Mesendoderm (in vitro differentiated cells): ENCODE data around the gene IGFBP2.

Experiments used
- DNase-seq: peaks from one replicate; pipeline ENCODE4 v3.0.0; 2013
- H2AK5ac ChIP-seq: 2 replicates; pipeline ENCODE4 v1.6.1; 2013; ENCODE audit warnings: low read length, inconsistent platforms
- H2BK120ac ChIP-seq: 2 replicates; pipeline ENCODE4 v1.6.1; 2013; ENCODE audit warnings: low read depth, mild to moderate bottlenecking, low read length, moderate library complexity, mixed read lengths
- H2BK15ac ChIP-seq: replicated peaks from 2 replicates; pipeline ENCODE4 v1.6.1; 2013; ENCODE audit warnings: low read depth, mild to moderate bottlenecking, moderate library complexity
- H2BK5ac ChIP-seq: 2 replicates; pipeline ENCODE4 v1.6.1; 2013; ENCODE audit warnings: low read length, inconsistent platforms
- H3K18ac ChIP-seq: 2 replicates; pipeline ENCODE4 v1.6.1; 2013; ENCODE audit warnings: mild to moderate bottlenecking, low read length, mixed read lengths
- H3K23ac ChIP-seq: one replicate; pipeline ENCODE4 v1.6.1; 2013; ENCODE audit warnings: low read length
- H3K27ac ChIP-seq: 2 replicates; pipeline ENCODE4 v1.5.1; 2013; ENCODE audit warnings: low read depth, mild to moderate bottlenecking, inconsistent platforms, low read length, moderate library complexity
- H3K27me3 ChIP-seq: 2 replicates; pipeline ENCODE4 v1.6.1; 2013; ENCODE audit warnings: low read length, control low read depth, mild to moderate bottlenecking, inconsistent platforms; ENCODE audit not compliant: insufficient read depth, poor library complexity
- H3K36me3 ChIP-seq: 2 replicates; pipeline ENCODE4 v1.6.1; 2013; ENCODE audit warnings: low read length, inconsistent platforms; ENCODE audit not compliant: control insufficient read depth, insufficient read depth
- H3K4ac ChIP-seq: one replicate; pipeline ENCODE4 v1.6.1; 2013; ENCODE audit warnings: low read depth, mild to moderate bottlenecking, low read length, moderate library complexity
- H3K4me1 ChIP-seq: 2 replicates; pipeline ENCODE4 v1.6.1; 2013; ENCODE audit warnings: low read depth, low read length, inconsistent platforms; ENCODE audit not compliant: control insufficient read depth
- H3K4me2 ChIP-seq: 2 replicates; pipeline ENCODE4 v1.6.1; 2013; ENCODE audit warnings: low read length
- H3K4me3 ChIP-seq: 2 replicates; pipeline ENCODE4 v1.5.1; 2013; ENCODE audit warnings: mild to moderate bottlenecking, low read length
- H3K56ac ChIP-seq: one replicate; pipeline ENCODE4 v1.6.1; 2013; ENCODE audit warnings: low read length
- H3K79me1 ChIP-seq: 2 replicates; pipeline ENCODE4 v1.6.1; 2013; ENCODE audit warnings: low read length, inconsistent platforms
- H3K79me2 ChIP-seq: 2 replicates; pipeline ENCODE4 v1.6.1; 2013; ENCODE audit warnings: mild to moderate bottlenecking, low read length; ENCODE audit not compliant: control insufficient read depth, insufficient read depth
- H3K9ac ChIP-seq: 2 replicates; pipeline ENCODE4 v1.6.1; 2013; ENCODE audit warnings: low read length, inconsistent platforms
- H4K5ac ChIP-seq: one replicate; pipeline ENCODE4 v1.6.1; 2013; ENCODE audit warnings: low read length
- H4K8ac ChIP-seq: one replicate; pipeline ENCODE4 v1.6.1; 2013; ENCODE audit warnings: low read depth, mild to moderate bottlenecking, control low read depth, low read length, moderate library complexity
- WGBS: extraction: QIAGEN DNeasy Blood & Tissue Kit; methylation state at CpG from one replicate; pipeline ENCODE4 v1.1.7; 2013; ENCODE audit warnings: low lambda C conversion rate, missing lambda C conversion rate; ENCODE audit not compliant: insufficient coverage; ENCODE audit errors: extremely low coverage; 5-methylcytosine and 5-hydroxymethylcytosine counted together

The IGFBP2 gene

GRCh38 chr2:216606551-216607276 lies 26.5 kb upstream of the IGFBP2 start:
- Histone ChIP-seq H3K9ac (no peak overlapping the region), H3K56ac (peak overlapping the region; percentile 52), H3K36me3 (no peaks in the 10 kb centered on the region), H3K4ac (no peak overlapping the region), H3K4me1 (peaks cover 2% of the 10 kb centered on the region), H3K27ac (no peak overlapping the region), H3K79me2 (no peaks in the 10 kb centered on the region), H3K27me3 (no peaks in the 10 kb centered on the region), H4K5ac (no peak overlapping the region), H2BK5ac (peak overlapping the region; percentile 14), H3K23ac (no peak overlapping the region), H3K4me3 (no peak overlapping the region), H3K18ac (no peak overlapping the region), H3K4me2 (peak overlapping the region; percentile 17), H2BK15ac (no peak overlapping the region), H2AK5ac (no peak overlapping the region), H3K79me1 (no peaks in the 10 kb centered on the region), H2BK120ac (no peak overlapping the region), H4K8ac (no peak overlapping the region)
- no CpG with 5 or more reads among the region's 20 CpGs for WGBS
- DNase-seq: peak; percentile 69

- Histone ChIP-seq H3K4me2 (no peak overlapping the region), H3K18ac (no peak overlapping the region), H3K27ac (no peak overlapping the region), H3K23ac (no peak overlapping the region), H2BK5ac (peak overlapping the region; percentile 14), H3K36me3 (no peaks in the 10 kb centered on the region), H3K4ac (no peak overlapping the region), H2BK15ac (no peak overlapping the region), H2AK5ac (no peak overlapping the region), H4K8ac (no peak overlapping the region), H3K79me1 (no peaks in the 10 kb centered on the region), H3K9ac (no peak overlapping the region), H2BK120ac (no peak overlapping the region), H3K79me2 (no peaks in the 10 kb centered on the region), H3K4me1 (peaks cover 2% of the 10 kb centered on the region), H3K27me3 (no peaks in the 10 kb centered on the region), H4K5ac (no peak overlapping the region), H3K4me3 (no peak overlapping the region), H3K56ac (peak overlapping the region; percentile 3)
- WGBS: no CpG with 5 or more reads among the region's 10 CpGs
- no peak for DNase-seq
Measured at GRCh38 chr2:216607277-216607560, 26.0 kb upstream of the IGFBP2 start.

DNA sequence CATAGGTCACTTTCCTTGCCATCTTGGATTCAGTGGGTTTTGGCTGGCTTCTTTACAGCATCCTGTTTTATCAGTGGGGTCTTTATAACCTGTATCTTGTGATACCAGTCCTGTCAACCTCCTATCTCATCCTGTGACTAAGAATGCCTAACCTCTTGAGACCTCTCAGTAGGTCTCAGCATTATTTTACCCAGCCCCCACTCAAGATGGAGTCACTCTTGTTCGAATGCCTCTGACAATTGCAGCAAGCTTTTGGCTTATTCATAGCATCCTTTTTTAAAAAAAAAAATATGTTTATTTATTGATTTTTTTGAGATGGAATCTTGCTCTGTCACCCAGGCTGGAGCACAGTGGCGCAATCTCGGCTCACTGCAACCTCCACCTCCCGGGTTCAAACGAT lies 24.7 kb upstream of the IGFBP2 start:
- Histone ChIP-seq H3K27ac (no peak overlapping the region), H2BK5ac (no peak overlapping the region), H3K18ac (no peak overlapping the region), H2AK5ac (no peak overlapping the region), H3K4me3 (no peak overlapping the region), H3K9ac (no peak overlapping the region), H3K36me3 (no peaks in the 10 kb centered on the region), H3K23ac (no peak overlapping the region), H3K56ac (no peak overlapping the region), H4K8ac (no peak overlapping the region), H3K4me1 (peaks cover 2% of the 10 kb centered on the region), H3K4ac (no peak overlapping the region), H2BK120ac (no peak overlapping the region), H3K79me2 (no peaks in the 10 kb centered on the region), H3K4me2 (no peak overlapping the region), H3K27me3 (no peaks in the 10 kb centered on the region), H3K79me1 (no peaks in the 10 kb centered on the region), H4K5ac (no peak overlapping the region), H2BK15ac (no peak overlapping the region)
- no CpG with 5 or more reads among the region's 5 CpGs for WGBS
- no peak for DNase-seq

DNA sequence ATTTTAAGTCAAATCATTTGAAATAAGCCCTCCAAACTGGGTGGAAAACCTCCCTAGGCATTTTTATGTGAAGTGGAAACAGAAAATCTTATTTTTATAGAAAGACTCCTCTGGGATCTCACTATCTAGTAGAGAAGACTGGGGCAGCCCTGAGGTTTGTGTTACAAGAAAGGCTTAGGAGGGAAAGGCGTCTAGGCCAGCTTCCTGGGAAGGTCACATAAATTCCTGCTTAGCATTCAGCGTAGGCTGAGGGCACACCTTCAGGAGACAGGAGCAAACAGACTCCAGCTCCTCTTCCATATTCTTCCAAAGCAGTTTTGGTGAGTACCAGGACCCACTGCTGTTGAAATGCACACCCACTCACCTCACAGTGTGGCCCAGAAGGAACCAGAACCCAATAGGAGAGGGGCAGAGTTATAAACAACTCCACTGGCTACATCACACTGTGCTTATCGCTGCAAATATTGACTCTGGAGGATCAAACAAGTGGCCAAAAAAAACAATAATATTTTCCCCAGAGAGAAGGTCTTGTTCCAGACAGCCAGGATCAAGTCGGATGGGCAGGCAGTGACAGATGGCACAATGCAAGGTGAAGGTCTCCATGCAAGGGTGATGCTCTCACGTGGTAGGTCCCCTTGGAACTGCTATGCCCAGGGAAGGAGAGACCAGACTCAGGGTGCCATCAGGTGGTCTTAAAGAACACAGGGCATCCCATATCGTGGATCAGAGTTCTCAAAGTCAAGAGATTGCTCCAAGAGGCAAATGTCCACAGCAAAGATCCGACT lies 17.7 kb upstream of the IGFBP2 start:
- Histone ChIP-seq H3K79me1 (no peaks in the 10 kb centered on the region), H3K27me3 (no peaks in the 10 kb centered on the region), H3K79me2 (no peaks in the 10 kb centered on the region), H4K8ac (no peak overlapping the region), H3K23ac (no peak overlapping the region), H3K36me3 (no peaks in the 10 kb centered on the region), H3K18ac (no peak overlapping the region), H3K9ac (no peak overlapping the region), H3K4ac (no peak overlapping the region), H4K5ac (no peak overlapping the region), H3K27ac (no peak overlapping the region), H2BK15ac (no peak overlapping the region), H3K56ac (no peak overlapping the region), H2BK120ac (no peak overlapping the region), H2BK5ac (no peak overlapping the region), H2AK5ac (no peak overlapping the region), H3K4me1 (peaks cover 7% of the 10 kb centered on the region), H3K4me2 (no peak overlapping the region), H3K4me3 (no peak overlapping the region)
- DNase-seq: no peak
- no CpG with 5 or more reads among the region's 7 CpGs for WGBS

DNA sequence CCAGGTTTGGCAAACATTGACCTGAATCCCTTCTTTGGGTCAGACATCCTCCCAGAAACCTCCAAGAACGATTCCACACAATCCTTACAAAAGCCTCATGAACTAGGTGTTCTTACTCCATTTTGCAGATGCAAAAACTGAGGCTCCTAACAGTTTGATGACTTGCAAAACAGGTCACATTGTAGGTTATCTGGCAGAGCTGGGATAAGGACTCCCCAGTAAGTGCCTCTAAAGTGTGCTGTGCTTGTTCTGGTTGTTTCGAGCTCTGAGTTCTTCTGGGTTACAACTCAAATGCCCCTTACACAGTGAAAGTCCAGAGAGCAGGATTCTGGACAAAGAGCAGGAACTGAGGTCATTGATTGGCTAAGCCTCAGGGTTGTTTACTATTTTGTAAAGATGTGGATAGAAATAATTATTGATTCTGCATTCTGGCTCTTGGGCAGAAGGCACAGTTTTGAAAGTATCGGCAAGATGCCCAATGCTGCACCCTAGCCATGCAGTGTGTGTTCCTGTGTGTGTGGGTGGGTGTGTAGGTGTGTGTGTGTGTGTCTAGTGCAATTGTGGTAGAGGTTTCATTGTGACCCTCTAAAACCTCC lies 17.0 kb upstream of the IGFBP2 start:
- H3K36me3 ChIP-seq: no peaks in the 10 kb centered on the region
- H2BK5ac ChIP-seq: no peak overlapping the region
- H3K4me2 ChIP-seq: no peak overlapping the region
- no peak for DNase-seq
- H3K27ac ChIP-seq: no peak overlapping the region
- no peak overlapping the region for H2BK120ac ChIP-seq
- no peak overlapping the region for H3K9ac ChIP-seq
- H3K23ac ChIP-seq: no peak overlapping the region
- H3K79me1 ChIP-seq: no peaks in the 10 kb centered on the region
- H3K79me2 ChIP-seq: no peaks in the 10 kb centered on the region
- H3K4me1 ChIP-seq: peaks cover 7% of the 10 kb centered on the region
- no peak overlapping the region for H2BK15ac ChIP-seq
- H4K5ac ChIP-seq: no peak overlapping the region
- H3K56ac ChIP-seq: no peak overlapping the region
- H3K4ac ChIP-seq: no peak overlapping the region
- WGBS: no CpG with 5 or more reads among the region's 3 CpGs
- no peak overlapping the region for H3K4me3 ChIP-seq
- no peaks in the 10 kb centered on the region for H3K27me3 ChIP-seq
- H2AK5ac ChIP-seq: no peak overlapping the region
- no peak overlapping the region for H3K18ac ChIP-seq
- H4K8ac ChIP-seq: no peak overlapping the region
